SK-N-DZ (cell line): ENCODE measurements around the gene SYT4. TPM values are rescaled to one million over a fixed set of nuclear protein-coding genes. Genes with fewer than 3 reads are reported as not detected.
"Not testable (repeated sequence)": the region's sequence is repeated elsewhere in the genome, so short reads cannot be mapped to it uniquely, and the experiment has no call there.

Source experiments
- DNase-seq: peaks from one replicate; pipeline ENCODE4 v3.0.0-alpha.2; 2015; ENCODE audit warnings: low spot score
- polyA plus RNA-seq, 2 experiments: library from polyadenylated mRNA; depleted of rRNA; stranded (reverse); fragments of >200 nt; gene quantifications; 2 replicates each; pipeline ENCODE4 v1.2.3, GENCODE V29; 2014

SYT4 gene, protein sequence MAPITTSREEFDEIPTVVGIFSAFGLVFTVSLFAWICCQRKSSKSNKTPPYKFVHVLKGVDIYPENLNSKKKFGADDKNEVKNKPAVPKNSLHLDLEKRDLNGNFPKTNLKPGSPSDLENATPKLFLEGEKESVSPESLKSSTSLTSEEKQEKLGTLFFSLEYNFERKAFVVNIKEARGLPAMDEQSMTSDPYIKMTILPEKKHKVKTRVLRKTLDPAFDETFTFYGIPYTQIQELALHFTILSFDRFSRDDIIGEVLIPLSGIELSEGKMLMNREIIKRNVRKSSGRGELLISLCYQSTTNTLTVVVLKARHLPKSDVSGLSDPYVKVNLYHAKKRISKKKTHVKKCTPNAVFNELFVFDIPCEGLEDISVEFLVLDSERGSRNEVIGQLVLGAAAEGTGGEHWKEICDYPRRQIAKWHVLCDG
- 19.3 and 21.4 TPM in 2 replicates for polyA plus RNA-seq (2014; cell fraction: cytosol; rRNA removed)
- 10.3 and 12.2 TPM in 2 replicates for polyA plus RNA-seq (2014; cell fraction: nucleus; rRNA removed)

DNA sequence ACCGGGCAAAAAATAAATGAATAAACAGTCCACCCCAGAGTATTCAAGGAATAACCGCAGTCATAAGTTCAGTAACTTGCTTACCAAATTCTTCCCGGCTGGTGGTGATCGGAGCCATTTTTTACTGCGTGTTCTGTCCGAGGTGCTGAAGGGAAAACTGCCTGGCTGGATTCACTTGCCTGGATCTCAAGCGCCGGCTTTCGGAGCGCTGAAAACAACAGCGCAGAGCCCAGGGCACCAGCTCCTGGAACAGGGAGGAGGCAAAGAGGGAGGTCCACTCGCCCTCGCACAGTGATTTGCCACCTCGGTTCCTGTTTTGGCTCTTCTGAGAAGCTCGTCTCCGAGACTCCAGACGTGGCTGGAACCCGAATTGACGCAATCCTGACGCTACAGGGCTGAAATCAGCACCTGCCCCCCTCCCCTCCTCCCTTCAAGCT lies at the start of gene SYT4:
Gene SYT4, minus strand, starts transcription at position 327 of the 437 bp plus-strand sequence. Its CDS starts 209 bp downstream, at position 118.
- DNase-seq: peak; percentile 80

DNA sequence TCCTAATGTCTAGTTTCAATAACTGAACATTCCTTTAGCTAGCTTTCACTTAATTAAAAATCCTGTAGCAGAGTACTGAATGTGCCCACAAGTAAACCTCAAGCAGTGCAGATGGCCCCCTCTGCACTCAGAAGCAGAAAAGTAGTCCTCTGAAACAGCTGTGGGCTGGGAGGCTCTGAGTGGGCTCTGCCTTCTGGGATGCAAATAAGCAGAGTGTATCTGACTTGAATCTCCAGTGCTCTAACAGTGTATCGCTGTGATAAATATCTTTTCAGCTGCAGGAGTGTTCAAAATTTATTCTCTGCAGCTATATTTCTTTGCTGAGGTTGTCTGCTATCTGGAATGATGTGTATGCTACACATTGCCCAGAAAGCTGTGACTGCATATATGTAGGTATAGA lies 44.8 kb upstream of the SYT4 start:
- peak; percentile 37 for DNase-seq

DNA sequence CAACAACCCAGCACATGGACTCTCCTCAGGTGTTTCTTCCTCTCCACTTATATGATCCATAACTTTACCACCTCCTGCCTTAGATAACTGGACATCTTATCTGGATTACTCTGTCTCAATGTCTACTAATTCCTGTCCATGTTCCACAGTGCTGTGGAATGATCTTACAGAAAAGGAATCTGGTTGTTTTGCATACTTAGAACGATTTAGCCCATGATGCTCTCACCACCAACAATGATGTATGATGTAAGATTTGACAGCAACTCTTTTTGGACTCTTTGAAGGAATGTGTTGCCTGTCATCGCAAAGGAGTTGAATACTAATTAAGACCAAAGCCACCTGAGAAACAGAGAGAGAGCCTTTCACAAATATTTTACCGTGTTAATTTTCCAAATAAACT lies 37.7 kb upstream of the SYT4 start:
- DNase-seq: no peak

DNA sequence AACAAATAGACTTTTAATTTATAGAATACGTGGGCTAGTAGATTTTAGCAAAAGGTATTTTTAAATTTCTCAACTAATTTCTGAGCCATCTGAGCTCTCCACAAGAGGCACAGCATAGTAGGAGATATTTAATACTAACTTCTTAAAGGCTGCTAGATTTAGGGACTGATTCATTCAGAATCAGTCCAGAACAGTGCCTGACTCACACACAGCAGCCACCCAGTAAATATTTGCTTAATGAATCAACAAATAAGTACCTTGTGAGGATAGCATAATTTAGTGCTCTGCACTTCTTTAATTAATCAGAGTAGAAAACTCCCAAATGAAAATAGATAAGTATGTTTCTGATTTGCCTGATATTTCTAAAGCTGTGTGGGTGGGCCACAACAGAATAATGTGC lies 35.6 kb upstream of the SYT4 start:
- no peak for DNase-seq

DNA sequence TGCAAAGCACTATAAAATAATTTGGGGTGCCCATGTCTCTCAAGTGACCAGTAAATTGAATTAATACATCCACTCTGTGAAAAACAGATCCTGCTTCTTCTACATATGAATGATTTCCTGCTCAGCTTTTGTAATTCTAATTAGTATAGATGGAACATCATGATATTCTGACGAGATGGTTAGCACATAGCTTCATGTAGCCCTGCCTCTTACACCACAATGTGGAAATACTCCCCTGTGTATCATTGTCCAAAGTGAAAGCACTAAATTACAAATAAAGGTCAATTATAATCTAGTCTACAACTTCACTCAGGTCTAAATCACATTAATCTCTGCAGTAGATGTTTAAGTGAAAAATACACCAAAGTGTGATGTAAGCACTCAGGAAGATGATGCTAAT lies 32.9 kb upstream of the SYT4 start:
- DNase-seq: peak; percentile 38

DNA sequence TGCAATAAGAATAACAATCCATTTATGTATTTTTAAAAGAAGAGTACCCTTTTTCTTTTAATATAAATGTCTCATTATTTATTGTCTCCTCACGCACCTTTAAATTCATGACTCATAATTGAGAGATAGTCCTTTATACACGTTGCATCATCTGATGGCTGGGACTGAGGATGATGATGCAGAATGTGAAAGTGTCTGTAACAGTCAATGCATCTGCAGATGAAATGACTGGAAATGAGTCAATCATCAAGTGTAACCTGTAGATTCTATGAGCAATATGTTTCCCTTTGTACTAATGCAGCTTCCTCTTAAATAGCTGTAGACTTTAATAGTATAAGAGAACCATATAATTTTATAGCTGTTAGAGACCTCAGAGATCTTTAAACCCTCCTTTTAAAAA lies 26.1 kb upstream of the SYT4 start:
- no peak for DNase-seq

DNA sequence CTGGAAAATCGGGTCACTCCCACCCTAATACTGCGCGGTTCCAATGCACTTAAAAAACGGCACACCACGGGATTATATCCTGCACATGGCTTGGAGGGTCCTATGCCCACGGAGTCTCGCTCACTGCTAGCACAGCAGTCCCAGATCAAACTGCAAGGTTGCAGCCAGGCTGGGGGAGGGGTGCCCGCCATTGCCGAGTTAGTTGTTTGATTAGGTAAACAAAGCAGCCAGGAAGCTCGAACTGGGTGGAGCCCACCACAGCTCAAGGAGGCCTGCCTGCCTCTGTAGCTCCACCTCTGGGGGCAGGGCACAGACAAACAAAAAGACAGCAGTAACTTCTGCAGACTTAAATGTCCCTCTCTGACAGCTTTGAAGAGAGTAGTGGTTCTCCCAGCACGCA lies 8.9 kb upstream of the SYT4 start:
- DNase-seq: not testable (repeated sequence)

DNA sequence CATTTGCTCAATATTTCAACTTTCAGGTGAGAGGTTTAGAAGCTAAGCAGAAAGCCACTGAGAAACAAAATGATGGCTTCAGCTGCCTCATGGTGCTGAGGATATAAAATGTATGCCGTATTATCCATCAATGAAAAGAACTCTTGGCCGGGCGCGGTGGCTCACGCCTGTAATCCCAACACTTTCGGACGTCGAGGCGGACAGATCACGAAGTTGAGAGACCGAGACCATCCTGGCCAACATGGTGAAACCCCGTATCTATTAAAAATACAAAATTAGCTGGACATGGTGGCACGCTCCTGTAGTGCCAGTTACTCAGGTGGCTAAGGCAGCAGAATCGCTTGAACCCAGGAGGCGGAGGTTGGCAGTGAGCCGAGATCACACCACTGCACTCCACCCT lies 6.0 kb upstream of the SYT4 start:
- DNase-seq: no peak

DNA sequence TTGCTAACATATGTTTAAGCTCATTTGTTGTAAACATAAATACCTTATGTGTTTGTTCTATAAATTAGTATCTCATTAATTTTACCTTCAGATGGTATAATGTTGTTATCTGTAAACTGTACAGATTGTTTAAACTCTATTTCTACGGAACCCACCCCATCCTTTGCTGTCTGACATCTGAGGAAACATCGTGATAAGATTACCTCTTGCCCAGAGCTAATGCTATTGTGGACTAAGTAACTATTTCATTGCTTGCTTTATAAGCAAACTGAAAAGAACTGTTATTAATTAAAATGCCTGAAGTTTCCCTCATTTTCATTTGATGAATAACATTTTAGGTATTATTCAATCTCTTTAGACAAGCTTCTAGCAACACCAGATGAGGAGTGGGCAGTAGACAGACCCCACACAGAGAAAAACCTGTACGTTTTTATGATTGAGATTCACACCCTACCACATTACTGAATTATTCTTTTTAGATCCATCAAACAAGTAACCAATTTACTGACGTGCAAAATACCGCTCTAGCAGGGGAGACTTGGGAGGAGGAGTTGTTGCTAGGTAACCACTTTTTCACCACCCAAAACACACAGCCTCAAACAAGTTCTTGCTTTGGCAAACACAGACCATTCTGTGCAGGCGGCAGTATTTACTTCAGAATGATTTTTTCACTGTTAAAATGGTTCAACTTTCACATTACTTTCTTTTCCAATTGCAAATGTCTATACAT lies 1.9 kb upstream of the SYT4 start:
- peak; percentile 84 for DNase-seq

DNA sequence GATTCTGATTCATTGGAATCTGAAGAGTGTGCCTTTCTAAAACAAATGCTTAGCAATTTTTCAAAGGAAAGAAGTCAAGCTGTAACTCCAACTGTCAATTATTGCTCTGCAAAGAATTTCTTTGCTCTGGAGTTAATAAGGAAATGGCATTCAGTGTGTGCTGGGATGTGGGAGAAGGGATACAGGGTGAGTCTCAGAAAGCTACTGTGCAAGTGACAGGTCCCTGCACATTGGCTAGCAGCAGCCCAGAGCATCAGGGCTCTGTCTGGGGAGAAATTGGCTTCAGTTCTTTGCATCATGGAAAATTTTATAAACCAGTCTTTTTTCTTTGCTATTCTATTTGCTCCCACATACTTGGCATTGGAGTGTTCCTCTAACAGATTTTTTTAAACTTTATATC lies 1.1 kb upstream of the SYT4 start:
- peak; percentile 24 for DNase-seq

DNA sequence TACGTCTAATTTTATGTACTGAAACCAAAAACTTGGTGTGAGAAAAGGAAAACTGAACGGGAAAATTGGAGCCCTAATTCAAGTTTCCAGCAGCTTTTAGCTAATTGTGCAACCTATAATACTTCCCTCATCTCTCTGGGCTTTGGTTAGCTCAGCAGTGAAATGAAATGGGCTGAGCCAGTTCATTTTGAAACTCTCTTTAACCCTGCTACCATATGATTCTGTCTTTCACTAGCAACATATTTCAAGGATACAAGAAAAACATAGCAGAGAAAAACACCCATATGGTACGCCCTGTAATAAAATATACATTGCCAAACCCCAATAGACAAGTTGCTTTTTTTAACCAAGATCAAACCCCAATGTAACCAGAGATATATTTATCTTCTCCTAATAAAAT lies 799 bp downstream of the SYT4 start:
- no peak for DNase-seq

DNA sequence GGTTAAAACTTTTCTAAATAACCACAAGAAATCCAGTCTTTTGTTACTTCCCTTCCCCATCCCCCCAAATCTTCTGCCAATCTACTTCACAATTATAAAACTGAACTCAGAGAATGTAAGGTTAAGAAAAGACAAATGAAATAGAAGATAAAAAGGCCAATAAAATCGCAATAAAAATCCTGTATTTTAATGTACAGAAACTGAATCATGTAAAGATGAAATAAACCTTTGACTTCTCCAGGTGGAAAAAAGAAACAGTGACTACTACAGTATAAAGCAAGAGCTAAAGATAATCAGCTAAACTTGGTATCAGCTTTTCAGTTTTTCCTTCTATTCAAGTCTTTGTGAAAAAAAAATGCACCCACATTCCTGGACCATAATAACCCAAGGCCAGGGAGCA lies 1.7 kb downstream of the SYT4 start:
- no peak for DNase-seq

DNA sequence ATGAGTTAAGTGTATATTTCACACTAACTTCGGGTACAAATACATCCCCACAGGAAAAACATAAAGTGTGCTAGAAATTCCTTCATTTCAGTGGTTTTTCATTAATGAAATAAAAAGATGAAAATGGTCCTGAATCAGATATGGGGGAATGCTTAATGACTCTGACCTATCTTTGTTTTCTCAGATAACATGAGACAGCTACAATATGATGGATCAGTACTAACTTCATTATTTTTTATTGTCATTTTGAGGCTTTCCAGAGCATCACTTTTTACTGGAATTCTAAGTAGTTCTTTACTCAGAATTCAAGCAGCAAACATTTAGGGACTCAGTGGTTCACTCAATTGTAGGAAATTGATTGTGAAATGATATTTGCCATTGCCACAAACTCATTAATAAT lies 2.8 kb downstream of the SYT4 start:
- peak; percentile 44 for DNase-seq

DNA sequence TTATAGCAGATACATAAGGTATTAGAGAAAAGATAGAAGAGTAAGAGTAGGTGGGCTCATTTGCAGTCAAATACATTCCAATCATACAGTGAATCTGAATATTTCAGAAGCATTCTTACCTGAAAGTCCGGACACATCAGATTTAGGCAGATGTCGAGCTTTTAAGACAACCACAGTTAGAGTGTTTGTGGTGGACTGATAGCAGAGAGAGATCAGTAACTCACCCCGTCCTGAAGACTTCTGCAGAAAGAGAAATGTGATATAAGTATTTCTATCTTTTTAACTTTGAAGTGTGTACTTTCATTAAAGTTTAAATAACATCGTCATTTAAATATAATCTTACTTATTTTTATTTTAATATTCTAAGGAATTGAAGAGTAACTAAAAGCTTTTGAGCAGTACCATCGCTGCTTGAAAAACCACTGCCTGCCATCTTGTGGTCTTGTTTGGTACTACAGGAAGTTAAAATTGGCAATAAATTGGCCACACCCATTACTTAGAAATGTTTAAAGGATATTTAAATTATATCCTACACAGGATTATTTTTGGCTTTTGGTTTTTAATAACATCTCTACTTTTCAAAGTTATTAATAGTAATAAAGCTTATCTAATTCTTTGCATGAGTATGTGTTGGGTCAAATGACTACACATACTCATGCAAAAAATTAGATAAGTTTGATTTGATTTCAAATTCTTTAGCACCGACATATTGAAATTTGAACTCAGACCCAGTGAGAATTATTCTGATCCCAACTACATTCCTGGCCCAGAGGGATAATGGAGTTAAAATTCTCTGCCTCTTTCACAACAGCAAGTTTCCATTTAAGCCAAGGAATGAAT lies 5.5 kb downstream of the SYT4 start:
- peak; percentile 33 for DNase-seq

DNA sequence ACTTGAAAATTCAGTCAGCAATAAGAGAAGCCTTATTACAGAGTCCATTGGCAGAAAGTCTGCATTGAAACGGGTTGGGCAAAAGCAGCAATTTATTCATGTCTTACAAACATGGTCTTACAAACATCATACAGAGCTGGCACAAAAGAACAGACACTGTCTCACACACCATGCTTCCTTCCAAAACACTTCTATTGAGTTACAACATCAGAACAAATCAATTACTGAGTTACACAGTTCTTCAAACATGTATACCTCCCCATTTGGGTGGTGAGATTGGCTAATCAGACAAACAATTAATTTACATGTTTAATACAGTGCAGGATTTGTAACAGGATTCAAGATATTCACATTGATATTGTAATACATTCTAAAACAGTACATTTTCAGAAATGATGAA lies 9.5 kb downstream of the SYT4 start:
- no peak for DNase-seq

DNA sequence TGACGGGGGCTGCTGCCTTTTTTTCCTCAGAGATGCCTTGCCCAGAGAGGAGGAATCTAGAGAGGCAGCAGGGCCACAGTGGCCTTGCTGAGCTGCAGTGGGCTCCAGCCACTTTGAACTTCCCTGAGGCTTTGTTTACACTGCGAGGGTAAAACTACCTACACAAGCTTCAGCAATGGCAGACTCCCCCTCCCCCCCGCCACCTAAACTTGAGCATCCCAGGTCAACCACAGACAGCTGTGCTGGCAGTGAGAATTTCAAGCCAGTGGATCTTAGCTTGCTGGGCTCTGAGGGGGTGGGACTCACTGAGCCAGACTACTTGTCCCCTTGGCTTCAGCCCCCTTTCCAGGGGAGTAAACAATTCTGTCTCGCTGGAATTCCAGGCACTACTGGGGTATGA lies 11.8 kb downstream of the SYT4 start:
- no peak for DNase-seq

DNA sequence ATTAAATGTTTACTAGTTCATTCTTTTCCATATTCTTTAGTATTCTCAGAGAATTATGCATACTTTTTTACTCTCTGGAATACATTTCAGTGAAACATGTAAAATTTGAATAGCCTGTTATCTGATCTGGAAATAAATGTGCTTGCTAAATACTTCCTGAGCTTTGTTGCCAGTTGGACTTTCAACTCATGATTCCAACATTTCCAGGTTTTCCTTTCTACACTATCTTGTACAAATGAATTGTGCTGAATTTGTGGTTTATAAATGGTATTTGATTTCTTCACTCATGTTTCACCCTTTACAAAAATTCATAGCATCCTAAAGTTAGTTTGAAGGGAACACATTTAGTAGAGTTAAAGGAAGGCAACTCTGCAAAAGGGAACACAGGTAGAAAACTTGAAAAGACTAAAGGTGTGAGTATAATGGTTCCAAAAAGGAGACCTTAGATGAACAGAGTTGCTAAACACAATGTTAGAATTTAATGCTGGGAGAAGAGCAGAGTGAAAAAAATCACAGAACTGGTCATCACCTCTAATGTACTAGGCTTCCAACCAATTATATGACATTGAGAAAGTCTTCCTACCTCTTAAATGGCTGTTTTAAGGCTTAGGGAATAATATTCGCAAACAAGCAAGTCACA lies 28.6 kb downstream of the SYT4 start:
- no peak for DNase-seq

DNA sequence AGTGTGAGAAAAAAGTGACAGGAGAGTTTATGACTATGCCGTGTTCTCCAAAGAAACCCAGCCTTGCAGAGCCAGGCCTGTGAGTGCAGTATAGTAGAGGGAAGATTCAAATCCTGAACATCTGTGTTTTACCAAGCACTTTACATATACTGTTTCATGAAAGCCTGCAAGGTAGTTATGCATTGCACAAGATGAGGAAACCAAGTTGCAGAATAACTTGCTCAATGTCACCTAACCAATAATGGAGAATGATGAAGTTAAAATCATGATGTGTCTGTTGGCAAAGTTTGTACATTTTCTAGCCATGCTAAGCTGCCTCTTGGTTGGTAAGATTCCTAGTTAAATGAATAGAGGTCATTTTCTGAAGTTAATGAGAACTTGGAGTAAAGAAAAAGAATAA lies 29.3 kb downstream of the SYT4 start:
- DNase-seq: no peak

DNA sequence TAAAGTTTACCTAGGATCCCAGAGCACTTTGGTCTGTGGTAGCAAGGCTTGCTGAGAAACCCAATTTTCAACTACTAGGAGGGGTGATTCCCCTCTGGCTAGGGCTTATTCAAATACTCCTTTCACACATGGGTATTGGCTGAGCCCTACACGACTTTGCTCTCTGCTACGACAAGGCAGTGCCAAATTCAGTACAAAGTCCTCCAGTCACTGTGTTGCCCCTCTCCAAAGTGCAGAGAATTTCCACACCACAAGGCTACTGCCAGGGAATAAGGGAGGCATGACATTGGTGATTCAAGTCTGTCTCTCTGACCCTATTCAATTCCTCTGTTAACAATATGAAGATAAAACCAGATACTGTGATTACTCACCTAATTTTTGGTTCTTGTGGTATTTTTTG lies 38.9 kb downstream of the SYT4 start:
- DNase-seq: no peak

DNA sequence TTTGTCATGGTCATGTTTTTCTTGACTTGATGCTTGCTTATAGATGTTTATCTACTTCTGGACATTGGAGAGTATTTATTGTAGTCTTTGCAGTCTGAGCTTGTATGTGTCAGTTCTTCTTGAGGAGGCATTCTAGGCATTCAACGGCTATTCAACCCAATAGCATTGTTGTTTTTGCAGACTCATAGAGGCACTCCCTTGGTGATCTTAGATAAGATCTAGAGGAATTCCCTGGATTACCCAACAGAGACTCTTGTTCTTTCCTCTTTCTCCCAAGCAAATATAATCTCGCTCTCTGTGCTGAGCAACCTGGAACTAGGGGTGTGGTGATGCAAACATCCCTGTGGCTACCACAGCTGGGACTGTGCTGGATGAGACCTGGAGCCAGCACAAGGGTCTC lies 40.4 kb downstream of the SYT4 start:
- no peak for DNase-seq

DNA sequence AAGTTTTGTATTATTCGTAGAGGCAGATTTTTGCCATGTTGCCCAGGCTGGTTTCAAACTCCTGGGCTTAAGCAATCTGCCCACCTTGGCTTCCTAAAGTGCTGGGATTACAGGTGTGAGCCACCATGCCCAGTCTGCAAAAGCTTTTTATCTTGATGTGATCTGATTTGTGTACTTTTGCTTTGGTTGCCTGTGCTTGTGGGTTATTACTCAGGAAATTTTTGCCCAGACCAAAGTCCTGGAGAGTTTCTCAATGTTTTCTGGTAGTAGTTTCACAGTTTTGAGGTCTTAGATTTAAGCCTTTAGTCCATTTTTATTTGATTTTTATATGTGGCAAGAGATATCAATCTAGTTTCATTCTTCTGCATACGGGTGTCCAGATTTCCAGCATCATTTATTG lies 42.4 kb downstream of the SYT4 start:
- DNase-seq: no peak
